K562 (cell line): Measurements from ENCODE around the gene CDR2L. TPM values are rescaled to one million over a fixed set of nuclear protein-coding genes. Genes with fewer than 3 reads are reported as not detected.
A peak's percentile ranks its signal among the peaks of the same experiment; 100 is the strongest.

Experiments used
- CEBPB ChIP-seq: fragments of 450-650 bp; IDR thresholded peaks from 2 replicates; pipeline ENCODE4 v1.6.1; 2016; ENCODE audit warnings: missing genetic modification characterization, missing compliant biosample characterization
- DACH1 ChIP-seq: fragments of 450-650 bp; IDR thresholded peaks from 2 replicates; pipeline ENCODE4 v1.6.1; 2018; ENCODE audit not compliant: partially characterized antibody
- DPF2 ChIP-seq: fragments of 450-650 bp; IDR thresholded peaks from 2 replicates; pipeline ENCODE4 v1.6.1; 2016
- E2F3 ChIP-seq: fragments of 250-450 bp; sonication (Bioruptor Pico); IDR thresholded peaks from 2 replicates; pipeline ENCODE4 v1.4.0; 2020; ENCODE audit warnings: mild to moderate bottlenecking
- EGR1 ChIP-seq: fragments of 450-650 bp; conservative IDR thresholded peaks from 2 replicates; pipeline ENCODE4 v1.6.1; 2017; ENCODE audit warnings: mild to moderate bottlenecking
- HMGN3 ChIP-seq: IDR thresholded peaks from 2 replicates; pipeline ENCODE4 v1.6.1; 2011; ENCODE audit warnings: borderline replicate concordance, low read depth, mild to moderate bottlenecking, mixed read lengths, low read length; ENCODE audit not compliant: insufficient read length; ENCODE audit errors: extremely low read depth
- PHTF2 ChIP-seq: fragments of 250-450 bp; sonication (Bioruptor Pico); IDR thresholded peaks from 2 replicates; pipeline ENCODE4 v1.5.0; 2021; ENCODE audit warnings: mild to moderate bottlenecking
- PTTG1 ChIP-seq: fragments of 450-650 bp; IDR thresholded peaks from 2 replicates; pipeline ENCODE4 v1.6.1; 2016; ENCODE audit warnings: low read depth, mild to moderate bottlenecking, missing genetic modification characterization, missing compliant biosample characterization
- RFX7 ChIP-seq: fragments of 250-450 bp; sonication (Bioruptor Pico); IDR thresholded peaks from 2 replicates; pipeline ENCODE4 v1.5.1; 2021; ENCODE audit warnings: mild to moderate bottlenecking
- SMARCA5 ChIP-seq: fragments of 450-650 bp; IDR thresholded peaks from 2 replicates; pipeline ENCODE4 v1.6.1; 2016
- SREBF2 ChIP-seq: sonication (generic); formaldehyde crosslinking; IDR thresholded peaks from 2 replicates; pipeline ENCODE4 v1.4.0; 2020; ENCODE audit warnings: mild to moderate bottlenecking, missing genetic modification reagents
- TCF7 ChIP-seq: sonication (generic); IDR thresholded peaks from 2 replicates; pipeline ENCODE4 v1.6.1; 2016; ENCODE audit warnings: antibody characterized with exemption, borderline replicate concordance
- ZHX1 ChIP-seq: fragments of 150-350 bp; conservative IDR thresholded peaks from 2 replicates; pipeline ENCODE4 v1.6.1; 2014; ENCODE audit warnings: low read length
- polyA plus RNA-seq, 8 experiments: library from polyadenylated mRNA; depleted of rRNA in 4 of 8; stranded (reverse) in 5 of 8; unstranded in 3 of 8; fragments of >200 nt; fragmentation: Nextera tagmentation in 2 of 8; fragmentation: Illumina TruSeq in 1 of 8; extraction: Ambion mirVana in 2 of 8; extraction: Trizol in 1 of 8; gene quantifications; 2 replicates each; pipeline versions ENCODE4 v1.2.1 to v1.2.3, GENCODE V29; 2011 to 2014; ENCODE audit warnings: inconsistent platforms in 1 of 8, missing spikeins in 1 of 8
- total RNA-seq, 7 experiments: library from RNA; depleted of rRNA in 6 of 7; stranded (reverse); fragments of >200 nt in 6 of 7; fragmentation: Illumina TruSeq in 2 of 7; extraction: Trizol in 2 of 7; gene quantifications; 2 replicates each; pipeline versions ENCODE4 v1.2.1 to v1.2.3, GENCODE V29; 2011 to 2021; ENCODE audit warnings: low replicate concordance in 1 of 7
- TF ChIP-seq, protein P1 (sequence below), 2 experiments: fragments of 450-650 bp; formaldehyde crosslinking in 1 of 2; IDR thresholded peaks; 2 replicates each; pipeline versions ENCODE4 v1.4.0 to v1.6.1; 2014 to 2020; ENCODE audit warnings: mild to moderate bottlenecking in 2 of 2, borderline replicate concordance in 1 of 2, low read depth in 1 of 2
- TF ChIP-seq, protein P2 (sequence below): sonication (generic); formaldehyde crosslinking; IDR thresholded peaks from 2 replicates; pipeline ENCODE4 v1.8.0; 2022; ENCODE audit warnings: missing genetic modification reagents, mild to moderate bottlenecking, moderate library complexity, borderline replicate concordance
- TF ChIP-seq, protein P3 (sequence below): fragments of 450-650 bp; formaldehyde crosslinking; IDR thresholded peaks from 2 replicates; pipeline ENCODE4 v1.4.0; 2020; ENCODE audit warnings: mild to moderate bottlenecking

Gene CDR2L
- total and polyA plus RNA-seq, 9 of the 15 experiments (the other 6 are each of a cell fraction or from before 2014, with no cell fraction given): 2.7 to 16.0 (median 7.3) TPM

DNA sequence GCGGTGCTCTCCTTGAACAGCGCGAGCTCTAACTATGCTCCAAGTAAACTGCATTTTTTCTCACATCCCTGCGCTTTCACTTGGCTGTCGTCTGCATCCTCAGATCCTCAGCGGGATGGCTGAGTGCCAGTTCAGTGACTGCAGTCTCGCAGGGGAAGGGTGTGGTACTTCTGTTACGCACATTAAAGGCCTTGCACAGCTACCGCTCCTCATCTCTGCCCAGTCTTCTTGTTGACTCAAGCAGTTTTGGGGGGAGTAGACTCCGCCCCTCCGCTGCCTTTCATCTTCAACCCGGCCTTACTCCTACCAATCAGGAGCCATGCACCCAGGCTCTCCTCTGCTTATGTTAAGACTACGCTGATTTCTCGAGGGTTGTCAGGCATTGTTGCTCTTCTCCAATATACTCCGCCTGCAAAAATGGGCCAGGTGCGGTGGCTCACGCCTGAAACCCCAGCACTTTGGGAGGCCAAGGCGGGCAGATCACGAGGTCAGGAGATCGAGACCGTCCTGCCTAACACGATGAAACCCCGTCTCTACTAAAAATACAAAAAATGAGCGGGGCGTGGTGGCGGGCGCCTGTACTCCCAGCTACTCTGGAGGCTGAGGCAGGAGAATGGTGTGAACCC, 49.3 kb downstream of the CDR2L start (continued):
- TF ChIP-seq HMGN3: no peak
- no peak for TF ChIP-seq PTTG1 (tag)
- TF ChIP-seq, protein P1, sequence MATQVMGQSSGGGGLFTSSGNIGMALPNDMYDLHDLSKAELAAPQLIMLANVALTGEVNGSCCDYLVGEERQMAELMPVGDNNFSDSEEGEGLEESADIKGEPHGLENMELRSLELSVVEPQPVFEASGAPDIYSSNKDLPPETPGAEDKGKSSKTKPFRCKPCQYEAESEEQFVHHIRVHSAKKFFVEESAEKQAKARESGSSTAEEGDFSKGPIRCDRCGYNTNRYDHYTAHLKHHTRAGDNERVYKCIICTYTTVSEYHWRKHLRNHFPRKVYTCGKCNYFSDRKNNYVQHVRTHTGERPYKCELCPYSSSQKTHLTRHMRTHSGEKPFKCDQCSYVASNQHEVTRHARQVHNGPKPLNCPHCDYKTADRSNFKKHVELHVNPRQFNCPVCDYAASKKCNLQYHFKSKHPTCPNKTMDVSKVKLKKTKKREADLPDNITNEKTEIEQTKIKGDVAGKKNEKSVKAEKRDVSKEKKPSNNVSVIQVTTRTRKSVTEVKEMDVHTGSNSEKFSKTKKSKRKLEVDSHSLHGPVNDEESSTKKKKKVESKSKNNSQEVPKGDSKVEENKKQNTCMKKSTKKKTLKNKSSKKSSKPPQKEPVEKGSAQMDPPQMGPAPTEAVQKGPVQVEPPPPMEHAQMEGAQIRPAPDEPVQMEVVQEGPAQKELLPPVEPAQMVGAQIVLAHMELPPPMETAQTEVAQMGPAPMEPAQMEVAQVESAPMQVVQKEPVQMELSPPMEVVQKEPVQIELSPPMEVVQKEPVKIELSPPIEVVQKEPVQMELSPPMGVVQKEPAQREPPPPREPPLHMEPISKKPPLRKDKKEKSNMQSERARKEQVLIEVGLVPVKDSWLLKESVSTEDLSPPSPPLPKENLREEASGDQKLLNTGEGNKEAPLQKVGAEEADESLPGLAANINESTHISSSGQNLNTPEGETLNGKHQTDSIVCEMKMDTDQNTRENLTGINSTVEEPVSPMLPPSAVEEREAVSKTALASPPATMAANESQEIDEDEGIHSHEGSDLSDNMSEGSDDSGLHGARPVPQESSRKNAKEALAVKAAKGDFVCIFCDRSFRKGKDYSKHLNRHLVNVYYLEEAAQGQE (IDR thresholded peaks at IDR 0.05; ENCODE audit: borderline replicate concordance): no peak
- TF ChIP-seq, protein P1 (CRISPR knock-in tag; IDR thresholded peaks at IDR 0.05; ENCODE audit: low read depth): no peak
- no peak for TF ChIP-seq SMARCA5
- no peak for TF ChIP-seq RFX7 (CRISPR knock-in tag)
- TF ChIP-seq CEBPB (tag): no peak
- TF ChIP-seq SREBF2 (CRISPR knock-in tag): no peak
- TF ChIP-seq DPF2: no peak; the same call in 1 of the 2 replicates
- TF ChIP-seq TCF7: 0 out of 2 replicates have a peak, but pooled peaks have one; percentile 63
- TF ChIP-seq EGR1: no peak
- no peak for TF ChIP-seq PHTF2 (CRISPR knock-in tag)
- TF ChIP-seq, protein P2, sequence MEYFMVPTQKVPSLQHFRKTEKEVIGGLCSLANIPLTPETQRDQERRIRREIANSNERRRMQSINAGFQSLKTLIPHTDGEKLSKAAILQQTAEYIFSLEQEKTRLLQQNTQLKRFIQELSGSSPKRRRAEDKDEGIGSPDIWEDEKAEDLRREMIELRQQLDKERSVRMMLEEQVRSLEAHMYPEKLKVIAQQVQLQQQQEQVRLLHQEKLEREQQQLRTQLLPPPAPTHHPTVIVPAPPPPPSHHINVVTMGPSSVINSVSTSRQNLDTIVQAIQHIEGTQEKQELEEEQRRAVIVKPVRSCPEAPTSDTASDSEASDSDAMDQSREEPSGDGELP (CRISPR knock-in tag): no peak
- TF ChIP-seq ZHX1: no peak
- no peak for TF ChIP-seq DACH1
- TF ChIP-seq, protein P3, sequence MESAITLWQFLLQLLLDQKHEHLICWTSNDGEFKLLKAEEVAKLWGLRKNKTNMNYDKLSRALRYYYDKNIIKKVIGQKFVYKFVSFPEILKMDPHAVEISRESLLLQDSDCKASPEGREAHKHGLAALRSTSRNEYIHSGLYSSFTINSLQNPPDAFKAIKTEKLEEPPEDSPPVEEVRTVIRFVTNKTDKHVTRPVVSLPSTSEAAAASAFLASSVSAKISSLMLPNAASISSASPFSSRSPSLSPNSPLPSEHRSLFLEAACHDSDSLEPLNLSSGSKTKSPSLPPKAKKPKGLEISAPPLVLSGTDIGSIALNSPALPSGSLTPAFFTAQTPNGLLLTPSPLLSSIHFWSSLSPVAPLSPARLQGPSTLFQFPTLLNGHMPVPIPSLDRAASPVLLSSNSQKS (CRISPR knock-in tag): no peak
- no peak for TF ChIP-seq E2F3
